Airway epithelial cell (primary cell): ENCODE data around the gene CLRN1. TPM values are rescaled to one million over a fixed set of nuclear protein-coding genes. Genes with fewer than 3 reads are reported as not detected.

Experiments
- total RNA-seq: library from RNA; depleted of rRNA; stranded (reverse); fragments of >200 nt; gene quantifications from 2 replicates; pipeline ENCODE4 v1.2.3, GENCODE V29; 2015

The CLRN1 gene
- not detected in 2 replicates for total RNA-seq

GRCh38 chr3:150972366-150973071 lies at the start of gene CLRN1:
Gene CLRN1 (minus strand): TSS chr3:150972727. CDS start chr3:150972708, 19 bp downstream.

GRCh38 chr3:150905339-150905738 lies 67.2 kb downstream of the CLRN1 start, which contains the start of gene MINDY4B:
Gene MINDY4B (minus strand): TSS chr3:150905439. CDS start chr3:150905439, 0 bp downstream.

Other genes starting within 250 kb of the CLRN1 start
- 48.5 and 67.2 TPM in 2 replicates for gene SIAH2, start 209.6 kb downstream of the CLRN1 start, total RNA-seq
- gene MINDY4B, start 67.3 kb downstream of the CLRN1 start, total RNA-seq = not detected in 2 replicates
- gene MED12L, start 112.9 kb upstream of the CLRN1 start, total RNA-seq = 0.05 and 0.07 TPM in 2 replicates
- not detected in 2 replicates for gene GPR171, start 230.5 kb upstream of the CLRN1 start, total RNA-seq